ENCODE measurements around the gene ATP2A3.

Gene ATP2A3

GRCh38 chr17:3896968-3897235 is 67.3 kb downstream of the ATP2A3 start:
- 0 out of 2 replicates have a peak, but pooled peaks cover 4% of the 10 kb centered on the region for H3K4me1 ChIP-seq (ENCODE audit: control insufficient read depth, insufficient read depth, low read length)
- no peak for DNase-seq (ENCODE audit: low read depth, low spot score)
- no peaks in the 10 kb centered on the region for H3K27me3 ChIP-seq (ENCODE audit: control insufficient read depth, insufficient read depth, low read length)
- no peaks in the 10 kb centered on the region for H3K9me3 ChIP-seq (ENCODE audit: control insufficient read depth, insufficient read depth, low read length)
- H3K4me3 ChIP-seq (ENCODE audit: low read length) = no peak overlapping the region
- WGBS (ENCODE audit: insufficient coverage, insufficient read length) = no CpG with 5 or more reads among the region's 6 CpGs
- no peak overlapping the region for H3K27ac ChIP-seq (ENCODE audit: low read length)
- H3K36me3 ChIP-seq (ENCODE audit: control insufficient read depth, insufficient read depth, low read length) = no peaks in the 10 kb centered on the region

GRCh38 chr17:3896108-3896967 is 67.9 kb downstream of the ATP2A3 start:
- no peak for DNase-seq (ENCODE audit: low read depth, low spot score)
- no peaks in the 10 kb centered on the region for H3K9me3 ChIP-seq (ENCODE audit: control insufficient read depth, insufficient read depth, low read length)
- H3K4me1 ChIP-seq (ENCODE audit: control insufficient read depth, insufficient read depth, low read length) = peaks cover 7% of the 10 kb centered on the region; the same call in 1 of the 2 replicates
- no CpG with 5 or more reads among the region's 15 CpGs for WGBS (ENCODE audit: insufficient coverage, insufficient read length)
- no peaks in the 10 kb centered on the region for H3K36me3 ChIP-seq (ENCODE audit: control insufficient read depth, insufficient read depth, low read length)
- no peaks in the 10 kb centered on the region for H3K27me3 ChIP-seq (ENCODE audit: control insufficient read depth, insufficient read depth, low read length)
- H3K27ac ChIP-seq (ENCODE audit: low read length) = no peak overlapping the region
- no peak overlapping the region for H3K4me3 ChIP-seq (ENCODE audit: low read length)

GRCh38 chr17:3895354-3895753 is 68.9 kb downstream of the ATP2A3 start:
- H3K9me3 ChIP-seq (ENCODE audit: control insufficient read depth, insufficient read depth, low read length) = no peaks in the 10 kb centered on the region
- H3K36me3 ChIP-seq (ENCODE audit: control insufficient read depth, insufficient read depth, low read length) = no peaks in the 10 kb centered on the region
- H3K27ac ChIP-seq (ENCODE audit: low read length) = no peak overlapping the region
- no CpG with 5 or more reads among the region's 3 CpGs for WGBS (ENCODE audit: insufficient coverage, insufficient read length)
- no peaks in the 10 kb centered on the region for H3K27me3 ChIP-seq (ENCODE audit: control insufficient read depth, insufficient read depth, low read length)
- no peak overlapping the region for H3K4me3 ChIP-seq (ENCODE audit: low read length)
- peaks cover 11% of the 10 kb centered on the region for H3K4me1 ChIP-seq (ENCODE audit: control insufficient read depth, insufficient read depth, low read length)
- no peak for DNase-seq (ENCODE audit: low read depth, low spot score)

- H3K4me1 ChIP-seq (ENCODE audit: control insufficient read depth, insufficient read depth, low read length) = peaks cover 13% of the 10 kb centered on the region
- H3K36me3 ChIP-seq (ENCODE audit: control insufficient read depth, insufficient read depth, low read length) = no peaks in the 10 kb centered on the region
- H3K27ac ChIP-seq (ENCODE audit: low read length) = no peak overlapping the region
- no peaks in the 10 kb centered on the region for H3K27me3 ChIP-seq (ENCODE audit: control insufficient read depth, insufficient read depth, low read length)
- WGBS (ENCODE audit: insufficient coverage, insufficient read length) = no CpG with 5 or more reads among the region's 2 CpGs
- no peak overlapping the region for H3K4me3 ChIP-seq (ENCODE audit: low read length)
- DNase-seq (ENCODE audit: low read depth, low spot score) = no peak
- no peaks in the 10 kb centered on the region for H3K9me3 ChIP-seq (ENCODE audit: control insufficient read depth, insufficient read depth, low read length)
These were observed 69.3 kb downstream of the ATP2A3 start for GRCh38 chr17:3894911-3895343.

GRCh38 chr17:3894188-3894587 is 70.0 kb downstream of the ATP2A3 start:
- H3K27ac ChIP-seq (ENCODE audit: low read length) = no peak overlapping the region
- no peaks in the 10 kb centered on the region for H3K27me3 ChIP-seq (ENCODE audit: control insufficient read depth, insufficient read depth, low read length)
- no peak for DNase-seq (ENCODE audit: low read depth, low spot score)
- H3K4me3 ChIP-seq (ENCODE audit: low read length) = no peak overlapping the region
- no peaks in the 10 kb centered on the region for H3K9me3 ChIP-seq (ENCODE audit: control insufficient read depth, insufficient read depth, low read length)
- WGBS (ENCODE audit: insufficient coverage, insufficient read length) = no CpG with 5 or more reads among the region's 5 CpGs
- H3K36me3 ChIP-seq (ENCODE audit: control insufficient read depth, insufficient read depth, low read length) = no peaks in the 10 kb centered on the region
- peaks cover 13% of the 10 kb centered on the region for H3K4me1 ChIP-seq (ENCODE audit: control insufficient read depth, insufficient read depth, low read length)

- WGBS (ENCODE audit: insufficient coverage, insufficient read length) = no CpG with 5 or more reads among the region's 7 CpGs
- Histone ChIP-seq H3K4me1 (ENCODE audit: control insufficient read depth, insufficient read depth, low read length) (peaks cover 15% of the 10 kb centered on the region), H3K36me3 (ENCODE audit: control insufficient read depth, insufficient read depth, low read length) (no peaks in the 10 kb centered on the region), H3K27me3 (ENCODE audit: control insufficient read depth, insufficient read depth, low read length) (no peaks in the 10 kb centered on the region), H3K27ac (ENCODE audit: low read length) (no peak overlapping the region), H3K9me3 (ENCODE audit: control insufficient read depth, insufficient read depth, low read length) (no peaks in the 10 kb centered on the region), H3K4me3 (ENCODE audit: low read length) (peak overlapping the region; percentile 65; the same call in 1 of the 2 replicates)
- DNase-seq (ENCODE audit: low read depth, low spot score) = no peak
These were observed 70.5 kb downstream of the ATP2A3 start for GRCh38 chr17:3893720-3894116.

GRCh38 chr17:3893003-3893719 is 71.1 kb downstream of the ATP2A3 start, which contains the start of gene CAMKK1:
CAMKK1 (minus strand) TSS chr17:3893053; CDS start chr17:3885687, 7,366 bp downstream.
- Histone ChIP-seq H3K27ac (ENCODE audit: low read length) (no peak within 1 kb of the TSS), H3K9me3 (ENCODE audit: control insufficient read depth, insufficient read depth, low read length) (no peaks in the 10 kb centered on the region), H3K4me1 (ENCODE audit: control insufficient read depth, insufficient read depth, low read length) (peaks cover 16% of the 10 kb centered on the region), H3K27me3 (ENCODE audit: control insufficient read depth, insufficient read depth, low read length) (no peaks in the 10 kb centered on the region), H3K36me3 (ENCODE audit: control insufficient read depth, insufficient read depth, low read length) (no peaks in the 10 kb centered on the region), H3K4me3 (ENCODE audit: low read length) (peak within 1 kb of the TSS; percentile 65; the same call in 1 of the 2 replicates)
- peak; percentile 43 for DNase-seq (ENCODE audit: low read depth, low spot score)
- WGBS (ENCODE audit: insufficient coverage, insufficient read length) = no CpG with 5 or more reads among the region's 75 CpGs

- DNase-seq (ENCODE audit: low read depth, low spot score) = no peak
These were observed 71.9 kb downstream of the ATP2A3 start for GRCh38 chr17:3892095-3892998.

GRCh38 chr17:3891626-3892094 is 72.6 kb downstream of the ATP2A3 start:
- no CpG with 5 or more reads among the region's 12 CpGs for WGBS (ENCODE audit: insufficient coverage, insufficient read length)
- H3K4me1 ChIP-seq (ENCODE audit: control insufficient read depth, insufficient read depth, low read length) = peaks cover 16% of the 10 kb centered on the region
- no peak for DNase-seq (ENCODE audit: low read depth, low spot score)
- no peaks in the 10 kb centered on the region for H3K27me3 ChIP-seq (ENCODE audit: control insufficient read depth, insufficient read depth, low read length)
- no peak overlapping the region for H3K27ac ChIP-seq (ENCODE audit: low read length)
- no peaks in the 10 kb centered on the region for H3K9me3 ChIP-seq (ENCODE audit: control insufficient read depth, insufficient read depth, low read length)
- peak overlapping the region; percentile 65; the same call in 1 of the 2 replicates for H3K4me3 ChIP-seq (ENCODE audit: low read length)
- no peaks in the 10 kb centered on the region for H3K36me3 ChIP-seq (ENCODE audit: control insufficient read depth, insufficient read depth, low read length)

More at GRCh38 chr17:3892095-3892998, 71.9 kb downstream of the ATP2A3 start:
- H3K4me3 ChIP-seq (ENCODE audit: low read length) = peak overlapping the region; percentile 65; the same call in 1 of the 2 replicates
- no peaks in the 10 kb centered on the region for H3K36me3 ChIP-seq (ENCODE audit: control insufficient read depth, insufficient read depth, low read length)
- H3K27ac ChIP-seq (ENCODE audit: low read length) = no peak overlapping the region
- no peaks in the 10 kb centered on the region for H3K27me3 ChIP-seq (ENCODE audit: control insufficient read depth, insufficient read depth, low read length)
- H3K4me1 ChIP-seq (ENCODE audit: control insufficient read depth, insufficient read depth, low read length) = peaks cover 16% of the 10 kb centered on the region
- no peaks in the 10 kb centered on the region for H3K9me3 ChIP-seq (ENCODE audit: control insufficient read depth, insufficient read depth, low read length)
- no CpG with 5 or more reads among the region's 96 CpGs for WGBS (ENCODE audit: insufficient coverage, insufficient read length)

GRCh38 chr17:3890878-3891219 is 73.4 kb downstream of the ATP2A3 start:
- Histone ChIP-seq H3K27me3 (ENCODE audit: control insufficient read depth, insufficient read depth, low read length) (no peaks in the 10 kb centered on the region), H3K4me3 (ENCODE audit: low read length) (no peak overlapping the region), H3K9me3 (ENCODE audit: control insufficient read depth, insufficient read depth, low read length) (no peaks in the 10 kb centered on the region), H3K27ac (ENCODE audit: low read length) (no peak overlapping the region), H3K4me1 (ENCODE audit: control insufficient read depth, insufficient read depth, low read length) (peaks cover 16% of the 10 kb centered on the region), H3K36me3 (ENCODE audit: control insufficient read depth, insufficient read depth, low read length) (no peaks in the 10 kb centered on the region)
- no CpG with 5 or more reads among the region's 4 CpGs for WGBS (ENCODE audit: insufficient coverage, insufficient read length)
- DNase-seq (ENCODE audit: low read depth, low spot score) = no peak

Data from iPS DF 6.9 (cell line).